ENCODE measurements around the gene GPRC5B.

Gene GPRC5B

GRCh38 chr16:19884611-19885450 is at the start of gene GPRC5B:
GPRC5B (minus strand) TSS chr16:19884848; CDS start chr16:19872845, 12,003 bp downstream.
- peak within 1 kb of the TSS; percentile 61 for H3K4me3 ChIP-seq (replicated peaks; ENCODE audit: low read depth, low read length)
- peak; percentile 34 for DNase-seq (ENCODE audit: extremely low read depth, insufficient read length)
- no peak for TF ChIP-seq CTCF (IDR thresholded peaks at IDR 0.05; ENCODE audit: insufficient read depth, low read length, poor library complexity, severe bottlenecking)
- no peaks in the 10 kb centered on the region for H3K36me3 ChIP-seq (ENCODE audit: control insufficient read depth, insufficient read depth, low read length)
- no peaks in the 10 kb centered on the region; the same call in none of the 2 replicates for H3K27me3 ChIP-seq (replicated peaks; ENCODE audit: control insufficient read depth, insufficient read depth, low read length)

GRCh38 chr16:19933740-19934139 is 49.1 kb upstream of the GPRC5B start:
- Histone ChIP-seq H3K4me3 (replicated peaks; ENCODE audit: low read depth, low read length) (no peak overlapping the region), H3K27me3 (replicated peaks; ENCODE audit: control insufficient read depth, insufficient read depth, low read length) (no peaks in the 10 kb centered on the region; the same call in 1 of the 2 replicates), H3K36me3 (ENCODE audit: control insufficient read depth, insufficient read depth, low read length) (no peaks in the 10 kb centered on the region)
- DNase-seq (ENCODE audit: extremely low read depth, insufficient read length), result no peak
- TF ChIP-seq CTCF (IDR thresholded peaks at IDR 0.05; ENCODE audit: insufficient read depth, low read length, poor library complexity, severe bottlenecking), result no peak

- no peaks in the 10 kb centered on the region; the same call in 1 of the 2 replicates for H3K27me3 ChIP-seq (replicated peaks; ENCODE audit: control insufficient read depth, insufficient read depth, low read length)
- TF ChIP-seq CTCF (IDR thresholded peaks at IDR 0.05; ENCODE audit: insufficient read depth, low read length, poor library complexity, severe bottlenecking), result no peak
- no peak overlapping the region for H3K4me3 ChIP-seq (replicated peaks; ENCODE audit: low read depth, low read length)
- no peak for DNase-seq (ENCODE audit: extremely low read depth, insufficient read length)
- no peaks in the 10 kb centered on the region for H3K36me3 ChIP-seq (ENCODE audit: control insufficient read depth, insufficient read depth, low read length)
Measured at GRCh38 chr16:19929062-19929511, 44.4 kb upstream of the GPRC5B start.

- DNase-seq (ENCODE audit: extremely low read depth, insufficient read length), result no peak
- H3K27me3 ChIP-seq (replicated peaks; ENCODE audit: control insufficient read depth, insufficient read depth, low read length), result no peaks in the 10 kb centered on the region; the same call in 1 of the 2 replicates
- H3K36me3 ChIP-seq (ENCODE audit: control insufficient read depth, insufficient read depth, low read length), result no peaks in the 10 kb centered on the region
- H3K4me3 ChIP-seq (replicated peaks; ENCODE audit: low read depth, low read length), result no peak overlapping the region
- TF ChIP-seq CTCF (IDR thresholded peaks at IDR 0.05; ENCODE audit: insufficient read depth, low read length, poor library complexity, severe bottlenecking), result no peak
Measured at GRCh38 chr16:19928432-19928831, 43.8 kb upstream of the GPRC5B start.

GRCh38 chr16:19926449-19927390 is 42.1 kb upstream of the GPRC5B start:
- Histone ChIP-seq H3K4me3 (replicated peaks; ENCODE audit: low read depth, low read length) (no peak overlapping the region), H3K36me3 (ENCODE audit: control insufficient read depth, insufficient read depth, low read length) (no peaks in the 10 kb centered on the region), H3K27me3 (replicated peaks; ENCODE audit: control insufficient read depth, insufficient read depth, low read length) (no peaks in the 10 kb centered on the region)
- TF ChIP-seq CTCF (IDR thresholded peaks at IDR 0.05; ENCODE audit: insufficient read depth, low read length, poor library complexity, severe bottlenecking), result no peak
- DNase-seq (ENCODE audit: extremely low read depth, insufficient read length), result no peak

Data from GM06990 (cell line).